Embryonic facial prominence (tissue), 1 donor: ENCODE measurements around the gene MTX1.
"Not testable (repeated sequence)": the region's sequence is repeated elsewhere in the genome, so short reads cannot be mapped to it uniquely, and the experiment has no call there.

Source experiments
- DNase-seq: peaks from one replicate; pipeline ENCODE4 v3.0.0-alpha.2; 2016; ENCODE audit errors: extremely low spot score

MTX1 gene

DNA sequence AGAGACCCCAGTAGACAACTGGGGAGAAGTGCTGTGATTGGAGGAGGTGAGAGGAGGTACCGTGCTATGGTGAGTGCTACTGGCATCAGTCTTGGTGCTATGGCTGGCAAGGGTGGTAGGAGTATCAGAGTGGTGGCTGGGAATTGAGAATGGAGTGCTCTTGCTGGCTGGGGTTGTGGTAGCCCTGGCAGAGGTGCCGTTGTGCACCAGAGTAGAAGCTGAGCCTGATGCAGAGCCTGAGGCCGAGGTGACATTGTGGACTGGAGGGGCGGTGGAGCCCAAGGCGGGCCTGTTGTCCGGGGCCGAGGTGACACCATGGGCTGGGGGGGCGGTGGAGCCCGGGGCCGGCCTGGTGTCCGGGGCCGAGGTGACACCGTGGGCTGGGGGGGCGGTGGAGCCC is 20.2 kb upstream of the MTX1 start:
- no peak for DNase-seq

DNA sequence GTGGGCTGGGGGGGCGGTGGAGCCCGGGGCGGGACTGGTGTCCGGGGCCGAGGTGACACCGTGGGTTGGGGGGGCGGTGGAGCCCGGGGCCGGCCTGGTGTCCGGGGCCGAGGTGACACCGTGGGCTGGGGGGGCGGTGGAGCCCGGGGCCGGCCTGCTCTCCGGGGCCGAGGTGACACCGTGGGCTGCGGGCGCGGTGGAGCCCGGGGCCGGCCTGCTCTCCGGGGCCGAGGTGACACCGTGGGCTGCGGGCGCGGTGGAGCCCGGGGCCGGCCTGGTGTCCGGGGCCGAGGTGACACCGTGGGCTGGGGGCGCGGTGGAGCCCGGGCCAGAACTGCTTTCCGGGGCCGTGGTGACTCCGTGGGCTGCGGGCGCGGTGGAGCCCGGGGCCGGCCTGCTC is 18.6 kb upstream of the MTX1 start:
- DNase-seq = not testable (repeated sequence)

DNA sequence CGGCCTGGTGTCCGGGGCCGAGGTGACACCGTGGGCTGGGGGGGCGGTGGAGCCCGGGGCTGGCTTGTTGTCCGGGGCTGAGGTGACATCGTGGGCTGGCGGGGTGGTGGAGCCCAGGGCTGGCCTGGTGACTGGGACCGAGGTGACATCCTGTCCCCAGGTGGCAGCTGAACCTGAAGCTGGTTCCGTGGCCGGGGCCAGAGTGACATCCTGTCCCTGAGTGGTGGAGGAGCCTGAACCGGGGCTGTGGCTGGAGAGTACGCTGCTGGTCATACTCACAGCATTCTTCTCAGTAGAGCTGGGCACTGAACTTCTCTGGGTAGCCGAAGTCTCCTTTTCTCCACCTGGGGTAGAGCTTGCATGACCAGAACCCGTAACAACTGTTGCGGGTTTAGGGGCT is 16.6 kb upstream of the MTX1 start:
- DNase-seq = peak; percentile 4

DNA sequence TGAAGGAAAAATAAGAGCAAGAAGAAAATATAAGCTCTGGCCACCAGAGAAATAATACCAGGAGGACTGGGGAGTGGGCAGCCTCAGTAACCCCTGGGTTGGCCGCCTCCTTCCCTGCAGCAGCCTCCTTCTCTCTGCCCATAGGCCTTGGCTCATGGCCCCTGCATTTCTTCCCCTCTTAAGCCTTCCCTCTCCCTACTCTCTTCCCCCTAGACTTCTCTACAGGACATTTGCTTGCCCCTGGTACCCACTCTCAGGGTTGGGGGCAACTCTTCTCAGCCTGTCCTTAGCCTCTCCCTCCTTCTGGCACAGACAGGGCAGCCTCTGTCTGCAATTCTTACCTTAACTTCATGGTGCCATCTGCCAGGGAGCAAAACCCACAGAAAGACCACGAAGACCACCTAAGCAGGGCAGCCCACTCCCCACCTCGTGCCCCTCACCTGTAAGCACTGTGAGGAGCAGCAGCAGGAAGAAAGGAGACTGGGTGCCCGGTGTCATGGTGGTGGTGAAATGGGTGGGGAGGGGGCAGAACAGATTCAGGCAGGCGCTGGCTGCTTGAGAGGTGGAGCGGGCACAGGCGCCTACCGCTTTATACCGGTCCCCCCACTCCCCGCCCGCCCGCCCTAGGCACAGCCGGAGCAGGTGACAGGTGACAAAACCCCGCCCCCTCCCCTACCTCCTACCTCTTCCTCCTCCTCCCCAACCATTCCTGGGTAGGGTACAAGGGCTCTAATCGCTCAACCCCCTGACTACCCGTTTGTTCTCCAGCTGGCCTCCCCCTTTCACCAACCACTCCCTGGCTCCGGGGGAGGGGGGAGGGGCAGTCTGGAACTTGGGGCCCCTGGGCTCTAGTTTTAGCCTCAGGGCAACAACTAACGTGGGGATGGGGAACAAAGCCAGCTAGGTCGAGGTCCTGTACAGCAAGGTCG is 15.9 kb upstream of the MTX1 start:
- DNase-seq = no peak

DNA sequence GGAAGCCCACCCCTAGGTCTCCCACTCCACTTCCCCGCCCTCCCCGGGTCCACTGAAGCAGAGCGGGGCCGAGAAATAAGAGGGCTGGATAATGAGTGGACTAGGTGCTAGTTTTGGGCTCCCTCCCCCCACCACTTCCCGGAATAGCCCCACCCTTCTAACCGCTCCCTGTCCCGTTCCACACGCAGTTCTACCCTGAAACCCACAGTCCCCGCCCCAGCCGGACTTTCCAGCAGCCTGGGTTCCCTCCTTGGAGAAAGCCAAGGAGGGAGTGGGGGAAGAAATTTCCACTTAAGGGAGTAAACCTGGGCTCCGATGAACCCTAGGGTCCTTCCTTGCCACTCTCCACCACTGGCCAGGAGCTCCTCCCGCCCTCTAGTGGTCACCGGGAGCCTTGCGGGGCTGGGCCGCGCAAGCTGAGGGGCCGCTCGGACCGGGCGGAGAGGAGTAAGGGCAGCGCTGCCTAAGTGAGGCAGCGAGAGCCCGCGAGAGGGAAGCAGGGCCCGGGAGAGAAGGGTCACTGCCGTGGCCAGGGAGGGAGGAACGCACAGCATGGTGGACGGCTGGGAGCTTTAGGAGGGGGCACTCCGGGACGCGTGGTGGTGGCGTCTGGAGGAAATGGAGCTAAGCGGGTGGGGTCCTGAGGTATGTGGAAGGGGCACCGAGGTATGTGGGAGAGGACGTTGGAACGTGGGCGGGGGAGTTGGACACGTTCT is 15.1 kb upstream of the MTX1 start:
- peak; percentile 67 for DNase-seq

DNA sequence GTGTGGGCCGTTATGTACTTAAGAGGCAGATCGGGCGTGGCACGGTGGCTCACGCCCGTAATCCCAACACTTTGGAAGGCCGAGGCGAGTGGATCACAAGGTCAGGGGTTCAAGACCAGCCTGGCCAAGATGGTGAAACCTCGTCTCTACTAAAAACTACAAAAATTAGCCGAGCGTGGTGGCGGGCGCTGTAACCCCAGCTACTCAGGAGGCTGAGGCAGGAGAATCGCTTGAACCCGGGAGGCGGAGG is 14.6 kb upstream of the MTX1 start:
- not testable (repeated sequence) for DNase-seq

DNA sequence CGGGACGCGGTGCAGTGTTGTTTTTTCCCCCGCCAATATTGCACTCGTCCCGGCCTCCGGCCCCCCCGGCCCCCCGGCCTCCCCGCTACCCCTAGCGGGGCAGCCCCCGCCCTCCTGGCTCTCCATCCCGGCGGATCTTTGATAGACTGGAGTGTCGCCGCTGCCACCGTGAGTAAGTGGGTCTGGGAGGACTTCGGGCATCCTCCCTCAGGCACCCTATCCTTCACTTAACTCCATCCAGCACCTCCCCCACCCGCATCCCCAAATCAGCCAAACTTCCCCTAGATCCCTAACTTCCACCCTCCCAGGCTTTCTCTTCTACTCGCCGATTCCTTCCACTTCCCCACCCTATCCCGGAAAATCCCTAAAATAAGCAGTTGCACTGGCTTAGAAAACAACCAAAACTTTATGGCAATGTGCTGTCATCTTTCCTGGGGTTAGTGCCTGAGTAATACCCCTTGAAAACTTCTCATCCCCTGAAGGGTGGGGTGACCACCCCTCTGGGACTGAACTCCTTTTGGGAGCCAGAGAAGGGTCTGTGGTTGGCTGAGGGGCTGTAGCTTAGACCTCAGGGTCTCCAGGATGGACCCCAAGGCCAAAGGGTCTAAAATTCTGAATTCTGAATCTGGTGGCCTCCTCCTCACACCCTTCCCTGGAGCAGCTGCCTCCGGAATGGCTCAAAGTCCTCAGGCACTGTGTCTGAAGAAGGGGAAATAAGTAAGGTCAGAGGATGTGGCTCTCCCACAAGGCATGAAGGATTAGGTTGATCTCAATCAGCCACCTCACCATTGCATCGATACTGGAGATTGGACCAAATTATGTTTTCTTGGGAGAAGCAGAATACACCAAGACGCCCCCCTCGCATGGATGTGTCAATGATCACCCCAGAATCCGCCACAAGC is 13.0 kb upstream of the MTX1 start:
- peak; percentile 12 for DNase-seq

DNA sequence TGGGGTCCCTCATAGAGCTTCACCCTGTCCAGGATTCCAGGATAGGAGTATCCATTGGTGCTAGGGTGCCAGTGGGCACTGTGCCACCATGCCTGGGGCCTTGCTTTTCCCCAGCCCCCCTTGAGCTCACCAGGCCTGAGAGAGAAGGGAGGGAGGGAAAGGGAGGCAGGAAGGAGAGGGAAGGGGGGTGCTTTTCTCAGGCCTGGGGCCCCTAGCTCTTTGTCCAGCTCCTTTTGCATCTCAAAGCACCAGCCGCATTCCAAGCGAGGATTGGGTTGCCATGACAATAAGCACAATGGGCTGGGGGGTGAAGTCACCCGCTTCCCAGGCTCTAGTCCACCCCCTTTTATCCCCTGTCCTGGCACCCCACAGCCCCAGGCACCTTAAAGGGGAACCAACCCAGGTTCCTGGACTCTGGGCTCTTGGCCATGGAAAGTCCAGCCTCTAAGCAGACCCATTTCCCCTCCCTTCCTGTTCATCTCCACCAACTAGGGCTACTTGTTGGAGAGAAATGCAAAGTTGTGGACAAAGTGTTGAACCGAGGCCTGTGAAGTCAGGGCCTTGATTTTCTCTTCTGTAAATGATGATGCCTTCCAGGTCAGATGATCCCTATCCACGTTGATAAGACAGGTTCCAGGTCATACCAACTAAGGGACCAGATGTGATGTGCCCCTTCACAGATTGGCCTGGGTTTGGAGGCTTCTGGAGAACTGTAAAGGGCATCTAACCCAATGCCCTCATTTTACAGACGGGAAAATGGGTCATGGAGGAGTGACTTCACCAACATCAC is 12.2 kb upstream of the MTX1 start:
- no peak for DNase-seq

DNA sequence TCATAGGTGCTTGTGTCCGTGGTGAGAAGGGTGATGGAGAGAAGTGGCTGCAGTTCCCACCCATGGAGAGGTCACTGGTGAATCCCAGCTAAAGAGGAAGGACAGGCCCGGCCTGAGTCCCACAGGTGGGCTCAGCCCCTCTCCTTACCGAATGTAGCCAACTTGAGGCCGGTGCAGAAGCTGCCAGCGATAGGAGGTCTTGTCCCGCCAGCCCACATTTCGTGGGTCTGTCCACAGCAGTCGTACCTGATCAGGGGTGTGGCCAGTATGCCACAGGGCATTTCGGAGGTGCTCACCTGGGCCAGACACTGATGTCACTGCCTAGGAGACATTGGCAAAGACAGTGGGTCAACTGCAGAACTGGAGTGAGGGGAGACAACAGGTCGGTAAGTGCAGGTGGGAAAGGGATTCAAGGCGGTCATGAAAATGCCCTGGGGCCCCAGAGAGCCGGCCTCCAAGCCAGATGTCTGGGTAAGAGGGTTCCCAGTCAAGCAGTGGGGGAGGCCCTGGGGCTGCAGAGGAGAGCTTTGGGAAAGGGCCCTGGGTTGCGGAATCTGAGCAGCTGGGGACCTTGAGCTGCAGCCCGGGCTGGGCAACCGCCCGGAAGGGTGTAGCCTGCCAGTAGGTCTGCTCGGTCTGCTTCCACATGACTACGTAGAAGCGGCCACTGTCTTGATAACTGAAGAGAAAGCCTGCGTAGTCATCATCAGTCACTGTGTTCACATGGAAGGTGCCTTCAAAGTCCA is 11.4 kb upstream of the MTX1 start:
- DNase-seq = no peak

DNA sequence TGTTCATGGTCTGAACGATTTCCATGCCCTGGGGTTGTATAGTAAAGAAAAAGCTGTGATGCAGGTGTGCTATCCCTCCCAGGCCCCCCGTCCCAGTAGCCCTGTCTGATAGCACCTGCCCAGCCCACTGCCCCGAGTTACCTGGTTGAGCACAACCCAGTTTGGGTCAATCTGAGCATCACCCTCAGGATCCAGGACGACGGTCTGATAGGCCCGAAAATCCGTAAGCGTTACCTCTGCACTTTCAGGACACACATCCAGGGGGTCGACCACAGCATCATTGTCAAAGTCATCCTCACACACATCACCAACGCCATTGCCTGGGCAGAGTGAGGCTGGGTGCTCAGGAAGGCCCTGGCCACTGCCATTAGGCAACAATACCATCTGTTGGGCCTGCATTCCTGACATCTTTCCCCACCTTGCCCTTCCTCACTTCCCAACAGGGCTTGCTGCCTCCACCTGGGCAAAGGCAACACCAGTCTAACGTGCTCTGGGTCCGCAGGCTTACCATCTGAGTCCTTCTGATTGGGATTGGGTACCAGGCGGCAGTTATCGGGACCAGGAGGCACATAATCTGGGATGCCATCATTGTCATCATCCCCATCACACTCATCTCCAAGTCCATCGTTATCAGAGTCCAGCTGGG is 10.5 kb upstream of the MTX1 start:
- no peak for DNase-seq

DNA sequence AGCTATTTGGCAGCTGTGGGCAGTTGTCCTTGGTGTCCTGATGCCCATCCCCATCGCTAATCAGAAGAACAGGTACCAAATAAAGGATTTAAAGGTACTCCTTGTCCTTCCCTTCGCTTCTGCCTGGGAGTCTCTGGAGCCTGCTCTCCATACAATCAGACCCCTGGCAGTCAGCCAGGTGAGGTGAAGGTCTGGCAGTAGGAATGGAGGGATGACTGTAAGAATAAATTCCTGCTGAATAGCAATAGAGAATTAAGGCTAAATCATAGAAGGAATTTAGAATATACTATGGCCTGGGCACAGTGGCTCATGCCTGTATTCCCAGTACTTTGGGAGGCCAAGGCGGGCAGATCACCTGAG is 10.0 kb upstream of the MTX1 start:
- DNase-seq = no peak

DNA sequence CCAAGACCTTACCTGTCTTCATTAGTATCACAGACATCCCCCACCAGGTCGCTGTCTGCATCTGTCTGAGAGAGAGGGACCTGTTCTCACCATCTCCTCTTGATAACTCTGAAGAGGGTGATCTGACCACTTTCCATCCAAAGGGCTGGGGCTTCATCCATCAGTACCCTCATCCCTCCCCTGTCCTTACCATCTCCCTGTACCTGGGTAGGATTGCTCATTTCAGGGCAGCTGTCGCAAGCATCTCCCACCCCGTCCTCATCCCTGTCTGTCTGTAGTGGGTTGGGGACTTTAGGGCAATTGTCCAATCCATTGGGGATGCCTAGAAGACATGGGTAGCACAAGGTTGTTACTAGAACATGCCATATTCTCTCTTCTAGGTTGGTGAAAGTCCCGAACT is 8.7 kb upstream of the MTX1 start:
- DNase-seq = no peak

DNA sequence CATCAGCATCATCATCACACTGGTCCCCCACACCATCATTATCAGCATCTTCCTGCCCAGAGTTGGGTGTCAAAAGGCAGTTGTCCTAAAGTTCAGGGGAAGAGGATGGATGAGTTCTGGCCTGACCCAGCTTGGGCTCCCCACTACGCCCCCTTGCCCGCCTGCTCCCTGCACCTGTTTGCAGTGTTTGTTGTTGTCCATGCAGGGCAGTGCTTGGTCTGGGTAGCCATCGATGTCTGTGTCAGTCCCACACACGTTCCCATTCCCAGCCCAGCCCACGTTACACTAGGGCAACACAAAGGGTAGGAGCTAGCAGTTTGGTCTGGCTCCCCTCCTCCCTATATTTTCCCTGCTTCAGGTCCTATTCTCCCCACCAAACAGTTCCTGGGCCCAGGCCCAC is 7.6 kb upstream of the MTX1 start:
- no peak for DNase-seq

DNA sequence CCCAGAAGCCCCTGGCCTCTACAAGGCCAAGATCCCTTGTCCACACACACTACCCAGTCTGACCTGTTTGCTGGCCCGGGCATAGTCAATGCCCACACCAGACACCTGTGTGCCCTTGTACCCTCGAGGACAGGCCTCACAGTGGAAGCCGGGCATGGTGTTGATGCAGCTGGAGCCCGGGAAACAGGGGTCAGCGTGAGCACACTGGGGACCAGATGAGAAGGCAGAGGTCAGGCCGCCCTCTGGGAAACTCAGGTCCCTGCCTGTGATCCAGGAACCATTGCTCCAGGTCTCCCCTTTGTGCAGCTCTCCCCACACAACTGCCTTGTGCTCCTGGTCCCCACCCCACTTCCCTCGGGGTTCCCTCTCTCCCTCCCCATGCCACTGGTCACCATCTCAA is 6.3 kb upstream of the MTX1 start:
- DNase-seq = no peak

DNA sequence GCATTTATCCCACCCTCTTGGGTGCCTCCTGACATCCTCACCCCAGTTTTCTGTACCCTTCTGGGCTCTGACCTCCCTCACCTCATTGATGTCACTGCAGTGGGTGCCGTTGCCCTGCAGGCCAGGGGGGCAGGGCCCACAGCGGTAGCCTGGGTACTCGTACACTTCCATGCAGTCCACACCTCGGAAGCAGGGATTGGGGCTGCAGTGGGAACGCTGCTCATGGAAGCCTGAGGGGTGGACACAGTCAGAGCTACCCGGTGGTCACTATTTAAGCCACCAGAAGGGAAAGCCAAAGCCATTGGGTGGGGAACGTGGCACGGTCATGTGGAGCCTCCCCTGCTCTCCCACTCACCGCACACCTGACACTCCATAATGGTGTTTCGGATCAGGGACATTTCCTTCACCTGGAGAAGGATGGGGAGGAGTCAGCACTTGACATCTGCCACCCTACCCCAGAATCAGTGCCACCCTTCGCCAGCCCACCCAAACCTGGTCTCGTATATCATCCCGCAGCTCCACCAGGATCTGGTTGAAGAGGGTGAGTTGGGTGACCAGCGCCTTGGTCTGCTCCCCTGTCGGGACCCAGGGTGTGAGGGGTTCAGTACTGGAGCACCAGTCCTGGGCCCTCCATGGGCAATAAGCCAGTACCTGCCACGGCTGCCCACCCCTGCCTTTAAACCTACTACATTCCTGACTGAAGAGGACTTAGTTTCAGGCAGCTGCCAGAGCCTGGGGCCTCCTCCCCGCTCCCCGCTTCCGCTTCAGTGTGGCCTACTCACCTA is 5.6 kb upstream of the MTX1 start:
- DNase-seq = no peak

DNA sequence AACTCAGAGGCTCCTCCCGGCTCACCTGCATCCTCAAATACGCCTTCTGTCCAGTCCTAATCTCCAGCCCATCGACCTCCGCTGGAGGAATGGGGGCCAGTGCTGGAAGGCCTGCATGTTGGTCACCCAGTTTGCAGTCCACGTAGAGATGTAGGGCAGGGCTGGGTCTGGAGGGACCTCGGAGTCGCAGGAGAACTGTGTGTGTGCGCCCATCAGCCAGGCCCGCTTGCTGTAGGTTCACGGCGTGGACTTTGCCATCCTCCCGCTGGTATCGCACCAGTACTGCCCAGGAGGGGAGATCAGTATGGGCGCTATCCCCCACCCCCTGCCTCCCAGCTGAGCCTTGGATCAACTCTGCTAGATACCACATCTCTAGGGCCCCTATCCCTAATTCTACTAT is 3.5 kb upstream of the MTX1 start:
- no peak for DNase-seq

DNA sequence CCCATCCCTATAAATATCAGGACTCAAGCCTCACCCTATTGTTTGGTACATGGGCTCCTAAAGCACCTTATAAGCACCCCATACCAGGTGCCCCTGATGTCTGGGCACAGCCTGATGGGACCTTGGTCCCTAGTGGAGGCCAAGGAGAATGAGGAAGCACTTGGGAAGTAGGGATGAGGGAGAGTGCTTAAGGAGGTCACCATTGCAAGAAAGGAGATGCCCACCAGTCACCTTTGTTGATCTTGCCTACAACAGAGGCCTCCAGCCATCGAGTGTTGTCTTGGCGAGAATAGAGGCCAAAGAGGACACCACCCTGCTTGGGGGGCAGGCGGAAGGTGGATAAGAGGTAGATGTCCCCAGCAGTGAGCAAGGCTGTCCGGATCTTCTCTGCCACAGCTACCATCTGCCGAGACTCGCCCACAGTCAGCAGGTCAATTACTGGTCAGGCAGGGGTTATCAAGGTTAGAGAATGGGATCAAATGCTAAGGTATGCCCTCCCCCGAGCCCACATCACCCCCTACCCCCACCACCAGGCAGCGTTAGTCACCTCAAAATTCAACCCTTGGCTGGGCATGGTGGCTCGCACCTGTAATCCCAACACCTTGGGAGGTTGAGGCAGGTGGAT is 2.4 kb upstream of the MTX1 start:
- DNase-seq = no peak

DNA sequence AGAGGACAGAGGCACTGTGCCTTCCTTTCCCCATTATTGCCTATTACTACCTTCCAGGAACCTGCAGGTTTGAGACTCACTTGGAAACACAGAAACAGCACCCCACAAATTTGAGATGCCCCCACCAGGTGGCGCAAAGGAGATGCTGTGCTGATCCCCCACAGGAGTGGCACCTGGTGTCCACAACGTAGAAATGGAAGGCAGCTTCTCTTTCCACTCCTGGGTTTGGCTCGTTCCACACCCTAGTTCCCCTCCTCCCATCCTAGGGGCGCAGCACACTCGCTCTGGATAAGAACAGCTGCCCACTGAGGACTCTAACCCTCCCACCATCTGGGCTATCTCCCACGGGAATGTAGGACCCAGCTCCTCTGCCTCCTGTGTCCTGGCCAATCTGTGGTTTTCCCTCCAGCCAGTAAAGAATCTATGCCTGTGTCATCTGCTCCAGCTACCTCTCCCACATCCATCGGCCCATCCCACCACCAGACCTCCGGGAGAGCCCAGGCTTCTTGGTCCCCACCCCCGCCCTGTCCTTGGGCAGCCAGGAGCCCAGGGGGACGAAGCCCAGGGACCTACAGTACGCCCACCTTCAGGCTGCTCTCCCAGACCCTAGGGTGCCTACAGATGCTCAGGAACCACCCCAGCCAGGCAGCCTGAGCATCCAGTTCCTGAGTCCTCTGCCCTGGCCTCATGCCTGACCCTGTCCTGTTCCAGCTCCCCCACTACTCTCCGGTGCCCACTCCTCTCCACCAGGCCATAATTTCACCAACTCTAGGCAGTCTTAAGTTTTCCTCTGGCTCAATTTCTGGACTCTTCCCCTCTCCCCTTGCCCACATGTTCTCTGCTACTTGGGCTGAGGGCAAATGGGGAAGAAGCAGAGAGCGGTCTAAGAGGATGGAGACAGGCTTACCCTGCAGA is 1.3 kb upstream of the MTX1 start:
- DNase-seq = peak; percentile 60
